ENCODE measurements around the gene PLD5. TPM values are rescaled to one million over a fixed set of nuclear protein-coding genes. Genes with fewer than 3 reads are reported as not detected.

Gene PLD5
- polyA plus RNA-seq, 1 of the 3 experiments (the other 2 are of a cell fraction) = 0.08 TPM

DNA sequence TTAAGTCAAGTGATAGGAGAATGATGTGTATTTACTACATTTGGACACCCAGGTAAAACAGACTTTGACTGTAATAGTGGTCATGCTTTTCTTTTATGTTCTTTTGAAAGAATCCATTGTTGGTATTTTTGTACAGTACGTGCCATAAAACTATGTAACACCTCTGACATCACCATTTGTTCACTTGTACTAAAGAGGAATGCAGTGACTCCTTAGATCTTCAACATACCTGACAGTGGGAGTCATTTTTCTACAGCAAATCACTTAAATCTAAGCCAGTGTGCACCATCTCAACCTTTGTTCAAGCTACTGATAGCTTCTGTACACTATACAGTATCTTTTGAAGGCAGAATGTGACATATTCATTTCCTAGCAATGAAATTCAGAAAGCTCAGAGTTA is 6.3 kb upstream of the PLD5 start:
- Histone ChIP-seq H3K9ac (no peak overlapping the region), H3K4me2 (no peak overlapping the region), H3K4me3 (ENCODE audit: low read depth in 2 of 2, low read length in 1 of 2) (no peak overlapping the region), H4K20me1 (ENCODE audit: insufficient read depth) (no peaks in the 10 kb centered on the region), H2AFZ (ENCODE audit: low read depth) (no peak overlapping the region), H3K27ac (ENCODE audit: low read depth in 2 of 2, low read length in 1 of 2) (no peak overlapping the region), H3K9me3 (no peaks in the 10 kb centered on the region), H3K4me1 (ENCODE audit: control insufficient read depth in 1 of 2, insufficient read depth in 2 of 2, low read depth in 1 of 2, low read length in 1 of 2) (peaks cover 0 to 2% of the 10 kb centered on the region in 2 experiments; a peak in 2 of 4 replicates), H3K9me2 (no peaks in the 10 kb centered on the region), H3K79me2 (ENCODE audit: insufficient read depth) (no peaks in the 10 kb centered on the region), H3K36me3 (replicated peaks in 1 of 2; ENCODE audit: control insufficient read depth in 1 of 2, insufficient read depth in 2 of 2, low read length in 1 of 2) (no peaks in the 10 kb centered on the region), H3F3A (replicated peaks; ENCODE audit: insufficient read depth) (no peaks in the 10 kb centered on the region), H3K27me3 (ENCODE audit: insufficient read depth) (no peaks in the 10 kb centered on the region; the same call in 1 of the 2 replicates)
- no peak for DNase-seq
- TF ChIP-seq RCOR1 (IDR thresholded peaks at IDR 0.05; ENCODE audit: low read length) (no peak), JUND (IDR thresholded peaks at IDR 0.05) (no peak), NRF1 (IDR thresholded peaks at IDR 0.05; ENCODE audit: low read depth, low read length) (no peak)
- 24% methylated on average over 1 of the region's 1 CpG for WGBS (ENCODE audit: low lambda C conversion rate)
- POLR2A ChIA-PET = no interaction called here
- CTCF ChIA-PET = no interaction called here

DNA sequence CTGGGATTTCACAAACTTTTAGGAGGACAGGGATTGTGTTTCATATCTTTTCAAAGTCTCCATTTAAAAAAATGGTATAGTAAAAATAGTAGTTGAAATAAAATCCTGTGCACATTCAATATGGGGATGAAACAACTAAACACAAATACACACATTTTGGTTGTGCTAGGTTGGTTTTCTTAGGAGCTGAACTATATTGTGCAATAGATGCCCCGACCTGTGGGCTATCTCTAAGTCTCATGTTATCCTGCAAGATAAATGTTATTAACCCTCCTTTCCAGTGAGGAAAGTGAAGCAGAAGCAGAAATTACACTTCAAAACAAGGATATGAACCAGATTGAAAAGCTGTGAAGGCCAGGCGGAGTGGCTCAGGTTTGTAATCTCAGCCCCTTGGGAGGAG is 1.3 kb upstream of the PLD5 start:
- Histone ChIP-seq H3K36me3 (replicated peaks in 1 of 2; ENCODE audit: control insufficient read depth in 1 of 2, insufficient read depth in 2 of 2, low read length in 1 of 2) (no peaks in the 10 kb centered on the region), H3K4me2 (no peak overlapping the region), H3K4me3 (ENCODE audit: low read depth in 2 of 2, low read length in 1 of 2) (no peak overlapping the region), H2AFZ (ENCODE audit: low read depth) (no peak overlapping the region), H3K79me2 (ENCODE audit: insufficient read depth) (no peaks in the 10 kb centered on the region), H4K20me1 (ENCODE audit: insufficient read depth) (no peaks in the 10 kb centered on the region), H3K27me3 (ENCODE audit: insufficient read depth) (peaks cover 8% of the 10 kb centered on the region), H3K9ac (no peak overlapping the region), H3K27ac (ENCODE audit: low read depth in 2 of 2, low read length in 1 of 2) (peak overlapping the region in 1 of 2 experiments; percentile 28; a peak in 2 of 4 replicates), H3K4me1 (ENCODE audit: control insufficient read depth in 1 of 2, insufficient read depth in 2 of 2, low read depth in 1 of 2, low read length in 1 of 2) (peaks cover 0 to 11% of the 10 kb centered on the region in 2 experiments; a peak in 2 of 4 replicates), H3F3A (replicated peaks; ENCODE audit: insufficient read depth) (no peaks in the 10 kb centered on the region), H3K9me3 (no peaks in the 10 kb centered on the region), H3K9me2 (no peaks in the 10 kb centered on the region)
- ChIA-PET CTCF (no interaction called here), POLR2A (no interaction called here)
- DNase-seq = no peak
- no peak for TF ChIP-seq EZH2phosphoT487 (IDR thresholded peaks at IDR 0.05; ENCODE audit: borderline replicate concordance, low read depth)
- TF ChIP-seq NRF1 (IDR thresholded peaks at IDR 0.05; ENCODE audit: low read depth, low read length) = no peak
- TF ChIP-seq CHD2 (IDR thresholded peaks at IDR 0.05; ENCODE audit: low read length, partially characterized antibody) = no peak
- TF ChIP-seq RXRA (IDR thresholded peaks at IDR 0.05; ENCODE audit: borderline replicate concordance, low read depth) = no peak
- no peak for TF ChIP-seq TAF1 (IDR thresholded peaks at IDR 0.05; ENCODE audit: borderline replicate concordance, low read depth, low read length)
- no peak for TF ChIP-seq POLR2AphosphoS5 (IDR thresholded peaks at IDR 0.05; ENCODE audit: low read depth, low read length)
- no peak for TF ChIP-seq GABPA (IDR thresholded peaks at IDR 0.05; ENCODE audit: low read depth)
- TF ChIP-seq, protein P1, sequence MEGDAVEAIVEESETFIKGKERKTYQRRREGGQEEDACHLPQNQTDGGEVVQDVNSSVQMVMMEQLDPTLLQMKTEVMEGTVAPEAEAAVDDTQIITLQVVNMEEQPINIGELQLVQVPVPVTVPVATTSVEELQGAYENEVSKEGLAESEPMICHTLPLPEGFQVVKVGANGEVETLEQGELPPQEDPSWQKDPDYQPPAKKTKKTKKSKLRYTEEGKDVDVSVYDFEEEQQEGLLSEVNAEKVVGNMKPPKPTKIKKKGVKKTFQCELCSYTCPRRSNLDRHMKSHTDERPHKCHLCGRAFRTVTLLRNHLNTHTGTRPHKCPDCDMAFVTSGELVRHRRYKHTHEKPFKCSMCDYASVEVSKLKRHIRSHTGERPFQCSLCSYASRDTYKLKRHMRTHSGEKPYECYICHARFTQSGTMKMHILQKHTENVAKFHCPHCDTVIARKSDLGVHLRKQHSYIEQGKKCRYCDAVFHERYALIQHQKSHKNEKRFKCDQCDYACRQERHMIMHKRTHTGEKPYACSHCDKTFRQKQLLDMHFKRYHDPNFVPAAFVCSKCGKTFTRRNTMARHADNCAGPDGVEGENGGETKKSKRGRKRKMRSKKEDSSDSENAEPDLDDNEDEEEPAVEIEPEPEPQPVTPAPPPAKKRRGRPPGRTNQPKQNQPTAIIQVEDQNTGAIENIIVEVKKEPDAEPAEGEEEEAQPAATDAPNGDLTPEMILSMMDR (IDR thresholded peaks at IDR 0.05) = no peak
- no peak for TF ChIP-seq YY1 (IDR thresholded peaks at IDR 0.05; ENCODE audit: low read depth)
- TF ChIP-seq GATA2 (CRISPR knock-in tag; IDR thresholded peaks at IDR 0.05) = no peak
- no peak for TF ChIP-seq RFX5 (IDR thresholded peaks at IDR 0.05; ENCODE audit: low read length)
- no peak for TF ChIP-seq TCF12 (IDR thresholded peaks at IDR 0.05)
- TF ChIP-seq, protein P2, sequence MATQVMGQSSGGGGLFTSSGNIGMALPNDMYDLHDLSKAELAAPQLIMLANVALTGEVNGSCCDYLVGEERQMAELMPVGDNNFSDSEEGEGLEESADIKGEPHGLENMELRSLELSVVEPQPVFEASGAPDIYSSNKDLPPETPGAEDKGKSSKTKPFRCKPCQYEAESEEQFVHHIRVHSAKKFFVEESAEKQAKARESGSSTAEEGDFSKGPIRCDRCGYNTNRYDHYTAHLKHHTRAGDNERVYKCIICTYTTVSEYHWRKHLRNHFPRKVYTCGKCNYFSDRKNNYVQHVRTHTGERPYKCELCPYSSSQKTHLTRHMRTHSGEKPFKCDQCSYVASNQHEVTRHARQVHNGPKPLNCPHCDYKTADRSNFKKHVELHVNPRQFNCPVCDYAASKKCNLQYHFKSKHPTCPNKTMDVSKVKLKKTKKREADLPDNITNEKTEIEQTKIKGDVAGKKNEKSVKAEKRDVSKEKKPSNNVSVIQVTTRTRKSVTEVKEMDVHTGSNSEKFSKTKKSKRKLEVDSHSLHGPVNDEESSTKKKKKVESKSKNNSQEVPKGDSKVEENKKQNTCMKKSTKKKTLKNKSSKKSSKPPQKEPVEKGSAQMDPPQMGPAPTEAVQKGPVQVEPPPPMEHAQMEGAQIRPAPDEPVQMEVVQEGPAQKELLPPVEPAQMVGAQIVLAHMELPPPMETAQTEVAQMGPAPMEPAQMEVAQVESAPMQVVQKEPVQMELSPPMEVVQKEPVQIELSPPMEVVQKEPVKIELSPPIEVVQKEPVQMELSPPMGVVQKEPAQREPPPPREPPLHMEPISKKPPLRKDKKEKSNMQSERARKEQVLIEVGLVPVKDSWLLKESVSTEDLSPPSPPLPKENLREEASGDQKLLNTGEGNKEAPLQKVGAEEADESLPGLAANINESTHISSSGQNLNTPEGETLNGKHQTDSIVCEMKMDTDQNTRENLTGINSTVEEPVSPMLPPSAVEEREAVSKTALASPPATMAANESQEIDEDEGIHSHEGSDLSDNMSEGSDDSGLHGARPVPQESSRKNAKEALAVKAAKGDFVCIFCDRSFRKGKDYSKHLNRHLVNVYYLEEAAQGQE (IDR thresholded peaks at IDR 0.05; ENCODE audit: low read depth, low read length) = no peak
- TF ChIP-seq FOXM1 (IDR thresholded peaks at IDR 0.05; ENCODE audit: low read depth) = no peak
- no peak for TF ChIP-seq RAD21 (IDR thresholded peaks at IDR 0.05; ENCODE audit: low read length)
- TF ChIP-seq, protein P3, sequence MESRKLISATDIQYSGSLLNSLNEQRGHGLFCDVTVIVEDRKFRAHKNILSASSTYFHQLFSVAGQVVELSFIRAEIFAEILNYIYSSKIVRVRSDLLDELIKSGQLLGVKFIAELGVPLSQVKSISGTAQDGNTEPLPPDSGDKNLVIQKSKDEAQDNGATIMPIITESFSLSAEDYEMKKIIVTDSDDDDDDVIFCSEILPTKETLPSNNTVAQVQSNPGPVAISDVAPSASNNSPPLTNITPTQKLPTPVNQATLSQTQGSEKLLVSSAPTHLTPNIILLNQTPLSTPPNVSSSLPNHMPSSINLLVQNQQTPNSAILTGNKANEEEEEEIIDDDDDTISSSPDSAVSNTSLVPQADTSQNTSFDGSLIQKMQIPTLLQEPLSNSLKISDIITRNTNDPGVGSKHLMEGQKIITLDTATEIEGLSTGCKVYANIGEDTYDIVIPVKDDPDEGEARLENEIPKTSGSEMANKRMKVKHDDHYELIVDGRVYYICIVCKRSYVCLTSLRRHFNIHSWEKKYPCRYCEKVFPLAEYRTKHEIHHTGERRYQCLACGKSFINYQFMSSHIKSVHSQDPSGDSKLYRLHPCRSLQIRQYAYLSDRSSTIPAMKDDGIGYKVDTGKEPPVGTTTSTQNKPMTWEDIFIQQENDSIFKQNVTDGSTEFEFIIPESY (IDR thresholded peaks at IDR 0.05; ENCODE audit: borderline replicate concordance, low read depth) = no peak
- no peak for TF ChIP-seq EP300 (IDR thresholded peaks at IDR 0.05; ENCODE audit: borderline replicate concordance in 1 of 2, low read depth in 1 of 2, low read length in 1 of 2)
- 73% methylated on average over 2 of the region's 2 CpGs for WGBS (ENCODE audit: low lambda C conversion rate)
